ENCODE results near the gene KIAA0040. TPM values are rescaled to one million over a fixed set of nuclear protein-coding genes. Genes with fewer than 3 reads are reported as not detected.

KIAA0040 gene
- polyA plus RNA-seq (ENCODE audit: insufficient read length in 4 of 4), result 10 to 100 TPM; 13.0 to 17.8 (median 14.9) TPM

DNA sequence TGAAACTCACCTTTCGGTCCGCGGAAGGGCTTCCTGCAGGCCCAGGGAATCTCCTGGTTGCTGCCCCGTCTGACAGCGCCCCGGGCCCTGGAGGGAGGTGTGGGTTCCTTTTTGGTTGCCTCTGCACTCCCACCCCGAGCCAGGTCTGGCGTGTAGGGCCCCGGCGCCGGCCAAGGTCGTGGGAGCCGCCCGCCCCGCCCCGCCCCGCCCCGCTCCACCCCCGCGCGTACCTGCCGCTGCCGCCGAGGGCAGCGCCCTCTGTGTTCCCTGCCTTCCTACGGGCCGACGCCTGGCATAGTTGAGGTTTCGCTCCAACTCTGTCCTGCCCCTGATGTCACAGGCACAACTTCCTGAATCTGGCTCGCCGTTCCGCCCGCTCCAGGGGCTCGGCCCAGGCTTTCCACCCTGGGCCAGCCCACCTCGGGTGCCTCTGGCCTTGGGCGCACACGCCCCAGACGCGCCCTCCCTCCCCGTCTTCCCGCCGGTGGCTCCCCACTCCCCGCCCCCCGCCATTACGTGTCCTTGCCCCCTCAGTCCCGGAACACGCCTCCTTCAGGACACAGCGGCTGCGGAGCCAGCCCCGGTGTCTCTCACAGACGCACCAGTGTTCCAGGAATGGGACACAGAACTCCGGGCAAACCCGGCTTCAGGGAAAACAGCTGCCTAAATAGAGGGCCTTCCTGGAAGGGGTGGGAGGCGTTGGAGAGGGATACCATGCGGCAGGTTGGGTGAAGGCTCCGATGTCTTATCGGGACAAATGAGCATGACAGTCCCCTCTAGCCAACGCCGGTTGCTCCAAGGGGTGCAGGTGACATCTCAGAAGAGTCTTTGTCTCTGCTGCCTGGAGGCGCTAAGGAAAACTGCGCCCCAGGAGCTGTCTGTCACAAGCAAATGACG is at the start of gene KIAA0040:
Gene KIAA0040 (minus strand): TSS at position 147 of the 897 bp plus-strand sequence. CDS start 31,763 bp downstream, outside the sequence.
- DNase-seq (ENCODE audit: low read depth in 4 of 4, low spot score in 2 of 4), result no peak

DNA sequence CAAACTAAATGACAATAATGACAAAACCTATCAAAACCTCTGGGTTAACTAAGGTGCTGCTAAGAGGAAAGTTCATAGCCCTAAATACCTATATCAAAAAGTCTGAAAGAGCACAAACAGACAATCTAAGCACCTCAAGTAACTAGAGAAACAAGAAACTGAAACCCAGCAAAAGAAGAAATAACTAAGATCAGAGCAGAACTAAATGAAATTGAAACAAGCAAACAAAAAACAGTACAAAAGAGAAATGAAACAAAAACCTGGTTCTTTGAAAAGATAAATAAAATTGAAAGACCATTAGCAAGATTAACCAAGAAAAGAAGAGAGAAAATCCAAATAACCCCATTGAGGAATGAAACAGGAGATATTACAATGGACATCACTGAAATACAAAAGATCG is 44.8 kb upstream of the KIAA0040 start:
- no peak for DNase-seq (ENCODE audit: low read depth in 4 of 4, low spot score in 2 of 4)

DNA sequence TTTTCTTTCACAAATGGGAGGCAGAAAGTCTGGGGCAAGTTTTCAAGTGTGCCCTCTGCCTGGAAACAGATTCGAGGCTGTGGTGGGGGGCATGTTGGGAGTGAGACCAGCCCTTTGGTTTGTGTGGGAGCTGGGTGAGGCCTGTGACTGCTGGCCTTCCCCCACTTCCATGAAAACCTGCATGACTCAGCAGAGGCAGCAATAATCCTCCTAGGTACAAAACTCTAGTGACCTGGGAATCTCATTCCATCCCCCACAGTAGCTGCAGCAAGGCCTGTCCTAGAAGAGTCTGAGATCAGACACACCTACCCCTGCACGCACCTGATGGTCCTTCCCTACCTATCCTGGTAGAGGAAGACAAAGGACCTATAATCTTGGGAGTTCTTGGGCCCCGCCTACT is 42.1 kb upstream of the KIAA0040 start:
- no peak for DNase-seq (ENCODE audit: low read depth in 4 of 4, low spot score in 2 of 4)

DNA sequence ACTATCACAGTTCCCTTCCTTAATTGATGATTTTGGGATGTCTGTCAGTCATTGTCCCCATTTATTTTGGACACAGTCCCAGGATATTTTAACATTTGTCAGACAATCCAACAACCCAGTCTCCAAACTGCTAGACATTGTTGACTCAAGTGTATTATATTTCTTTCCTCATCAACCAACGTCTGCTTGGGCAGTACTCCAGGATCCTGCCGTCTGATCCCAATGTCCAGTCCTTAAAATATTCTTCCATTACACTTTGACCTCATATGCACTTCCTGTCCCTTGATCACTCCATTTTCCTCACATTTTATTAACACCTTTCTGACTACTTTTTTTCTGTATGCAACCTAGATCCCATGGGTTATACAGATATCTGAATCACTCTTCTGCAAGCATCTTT is 39.8 kb upstream of the KIAA0040 start:
- no peak for DNase-seq (ENCODE audit: low read depth in 4 of 4, low spot score in 2 of 4)

DNA sequence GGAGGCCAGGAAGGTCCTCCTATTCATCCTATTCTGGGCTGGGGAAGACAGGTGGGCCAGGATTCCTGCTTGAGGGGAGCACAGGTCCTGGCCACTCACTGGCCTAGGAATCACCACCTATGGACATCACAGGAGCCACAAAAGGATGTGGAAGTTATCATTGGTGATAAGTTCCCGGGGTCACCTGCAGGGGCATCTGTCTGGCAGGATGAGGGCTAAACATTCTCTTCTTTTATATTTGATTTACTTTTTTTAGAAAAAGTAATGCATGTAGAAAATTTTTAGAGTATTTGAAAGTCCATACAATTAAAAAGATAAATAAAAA is 33.2 kb upstream of the KIAA0040 start:
- DNase-seq (ENCODE audit: low read depth in 4 of 4, low spot score in 2 of 4), result no peak

DNA sequence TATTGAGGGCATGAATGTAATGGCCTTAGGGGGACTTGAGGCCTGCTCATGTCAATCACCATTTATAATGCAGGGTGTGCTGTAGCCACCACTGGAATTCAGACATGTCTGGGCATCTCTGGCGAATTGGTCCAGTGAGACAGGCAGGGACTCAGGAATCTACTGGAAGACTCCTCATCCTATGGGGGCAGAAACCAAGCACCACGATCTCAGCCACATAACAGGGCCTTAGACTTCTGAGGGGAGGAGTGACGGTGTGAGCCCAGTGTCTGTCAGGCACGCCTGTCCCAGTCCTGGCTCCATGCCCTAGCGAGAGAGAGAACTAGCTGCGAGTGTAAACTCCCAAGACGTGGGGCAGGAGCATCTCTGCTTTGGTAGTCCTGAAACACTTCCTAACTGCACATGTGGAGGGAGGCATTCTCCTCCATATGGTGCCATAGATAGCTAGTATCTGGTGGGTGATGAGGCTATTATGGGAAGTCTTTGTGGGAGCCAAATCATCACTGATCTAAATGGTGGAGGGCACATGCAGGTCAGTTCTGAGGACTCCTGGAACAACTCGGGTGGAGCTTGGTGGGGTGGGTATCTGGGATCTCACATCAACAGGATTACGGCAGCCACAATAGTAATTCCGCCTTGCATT is 29.8 kb upstream of the KIAA0040 start:
- no peak for DNase-seq (ENCODE audit: low read depth in 4 of 4, low spot score in 2 of 4)

DNA sequence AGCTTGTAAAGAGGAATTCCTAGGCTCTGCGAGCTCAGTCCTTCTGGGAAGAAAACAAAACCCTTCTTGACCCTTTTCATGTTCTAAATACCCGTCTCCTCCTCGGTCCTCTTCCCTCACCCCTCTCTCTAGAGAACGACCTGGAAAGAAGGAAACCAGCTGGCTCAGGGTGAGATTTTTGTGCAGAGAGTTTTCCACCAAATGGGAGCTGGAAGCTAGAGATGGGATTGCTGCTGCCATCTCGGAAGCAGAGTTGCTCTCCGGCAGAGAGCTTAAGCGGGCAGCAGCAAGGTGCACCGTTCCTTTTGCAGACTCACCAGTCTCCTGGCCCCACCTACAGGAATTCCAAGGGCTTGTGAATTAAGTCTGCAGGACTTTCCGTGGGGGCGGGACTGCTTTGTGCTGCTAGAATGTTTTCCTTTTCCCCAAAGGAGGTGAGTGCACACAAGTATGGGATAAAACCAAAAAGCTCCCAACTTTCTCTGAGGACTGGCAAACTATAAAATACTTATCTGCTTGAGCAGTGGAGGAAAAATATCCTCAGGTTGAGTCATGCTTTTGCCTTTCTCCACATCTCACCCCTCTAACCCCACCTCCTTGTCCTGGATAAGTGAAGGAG is 29.1 kb upstream of the KIAA0040 start:
- DNase-seq (ENCODE audit: low read depth in 4 of 4, low spot score in 2 of 4), result peak in 1 of 4 donors; percentile 36

DNA sequence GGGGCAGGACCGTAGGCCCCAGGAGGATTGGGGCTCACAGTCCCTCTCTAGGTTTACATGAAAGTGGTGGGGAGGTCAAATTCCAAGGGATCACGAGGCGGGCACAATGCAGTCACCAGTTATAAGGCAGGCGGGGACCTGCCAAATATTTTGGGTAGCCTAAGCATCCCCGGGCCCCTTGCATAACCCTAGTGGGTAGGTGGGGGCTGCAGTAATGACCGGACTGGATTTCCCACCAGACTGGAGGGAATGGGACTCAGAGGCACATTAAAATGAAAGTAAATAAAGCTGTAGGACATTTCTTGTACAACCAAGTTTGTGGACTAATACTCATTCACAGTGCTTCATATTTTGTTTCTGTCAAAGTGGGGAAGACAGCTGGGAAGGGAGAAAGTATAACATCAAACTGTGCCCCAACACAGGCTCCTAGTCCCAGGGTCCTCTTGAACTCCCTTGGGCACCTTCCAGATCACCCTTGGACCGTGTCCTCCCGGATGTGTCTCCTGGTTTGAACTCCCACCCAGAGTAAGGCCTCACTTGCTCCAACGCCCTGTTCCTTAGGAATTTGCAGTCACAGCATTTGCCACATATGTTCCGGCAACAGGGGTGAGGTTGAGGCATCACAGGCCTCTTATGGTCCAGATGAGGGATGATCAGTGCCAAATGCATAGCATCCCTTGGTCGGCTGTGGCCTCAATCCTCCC is 28.4 kb upstream of the KIAA0040 start:
- DNase-seq (ENCODE audit: low read depth in 4 of 4, low spot score in 2 of 4), result no peak

DNA sequence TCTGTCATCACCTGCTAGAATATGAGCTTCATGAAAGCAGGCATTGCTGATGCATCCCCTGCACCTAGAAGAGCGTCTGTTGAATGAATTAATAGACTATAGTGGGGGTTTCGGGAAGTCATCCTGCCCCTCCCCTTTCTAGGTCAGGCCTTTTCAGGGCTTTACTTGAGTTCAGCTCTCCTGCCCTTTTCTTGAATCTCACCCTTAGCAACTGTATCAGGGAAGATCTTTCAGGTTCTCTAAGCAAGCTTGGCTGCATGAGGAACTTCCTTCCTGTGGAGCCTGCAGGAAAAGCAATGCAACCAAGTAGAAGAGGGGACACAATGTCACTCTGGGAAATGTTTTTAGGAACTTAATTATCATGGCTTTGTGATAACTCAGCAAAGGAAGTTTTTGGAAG is 27.2 kb upstream of the KIAA0040 start:
- no peak for DNase-seq (ENCODE audit: low read depth in 4 of 4, low spot score in 2 of 4)

DNA sequence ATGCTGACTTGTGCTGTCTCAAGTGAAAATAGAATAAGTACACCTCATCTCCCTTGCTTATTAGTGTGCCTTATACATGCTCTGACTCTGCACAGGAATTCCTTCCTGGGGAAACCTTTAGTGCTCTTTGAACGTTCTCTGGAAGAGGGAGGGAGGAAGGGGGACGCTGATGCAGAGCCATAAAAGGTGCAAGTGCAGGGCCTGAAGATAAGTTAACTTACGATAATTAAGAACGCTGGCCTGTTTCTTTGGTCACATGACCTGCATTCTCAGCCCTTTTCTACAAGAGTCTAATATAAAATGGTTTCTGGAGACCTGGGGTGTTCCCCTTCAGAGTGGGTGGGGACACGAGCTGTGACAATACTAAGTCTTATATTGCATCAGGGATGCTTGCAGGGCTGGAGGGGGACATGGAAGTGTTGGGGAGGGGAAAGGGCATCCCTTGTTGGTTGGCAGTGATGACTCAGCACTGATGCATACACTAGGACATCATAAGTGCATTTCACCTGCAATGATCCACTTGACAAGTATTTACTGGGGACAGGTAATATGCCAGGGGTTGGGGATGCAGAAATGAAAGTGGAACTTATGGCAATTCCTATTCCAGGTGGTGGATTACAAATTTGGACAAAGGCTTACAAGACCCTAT is 26.3 kb upstream of the KIAA0040 start:
- no peak for DNase-seq (ENCODE audit: low read depth in 4 of 4, low spot score in 2 of 4)

DNA sequence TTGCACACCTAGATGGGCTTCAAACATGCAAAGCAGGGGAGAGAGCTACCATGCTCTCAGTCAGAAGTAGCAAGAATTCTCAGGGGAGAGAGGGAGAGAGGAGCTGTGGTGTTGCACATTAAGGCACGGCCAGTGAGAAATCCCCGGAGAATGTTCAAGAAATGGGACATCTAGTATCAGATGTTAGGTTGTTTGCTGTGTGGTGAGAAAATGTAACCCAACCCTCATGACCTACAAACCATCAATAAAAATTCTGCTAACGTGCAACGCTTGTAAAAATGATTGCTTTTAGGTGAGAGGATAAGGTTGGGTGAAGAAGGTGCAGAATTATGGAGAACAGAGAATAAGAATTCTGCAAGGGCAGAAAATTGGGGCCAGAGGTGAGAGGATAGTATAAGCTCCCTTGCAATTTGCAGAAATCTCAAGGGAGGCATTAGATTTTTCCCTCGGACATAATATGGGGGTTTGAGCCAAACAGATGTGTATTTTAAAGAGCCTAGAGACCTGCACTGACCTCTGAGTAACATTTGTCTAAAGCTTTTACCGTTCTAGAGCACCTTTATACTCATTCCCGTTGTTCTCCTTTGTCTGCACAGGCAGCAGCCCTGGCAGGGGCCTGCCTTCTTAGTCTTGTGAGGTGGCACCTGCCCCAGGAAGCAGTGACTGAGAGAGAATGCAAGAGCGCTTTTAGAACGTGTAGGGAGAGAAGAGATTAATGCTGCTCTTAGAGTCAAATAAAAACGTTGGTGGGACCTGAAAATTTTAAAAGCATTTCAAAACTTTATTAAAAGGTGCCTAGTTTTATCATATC is 25.4 kb upstream of the KIAA0040 start:
- DNase-seq (ENCODE audit: low read depth in 4 of 4, low spot score in 2 of 4), result no peak

DNA sequence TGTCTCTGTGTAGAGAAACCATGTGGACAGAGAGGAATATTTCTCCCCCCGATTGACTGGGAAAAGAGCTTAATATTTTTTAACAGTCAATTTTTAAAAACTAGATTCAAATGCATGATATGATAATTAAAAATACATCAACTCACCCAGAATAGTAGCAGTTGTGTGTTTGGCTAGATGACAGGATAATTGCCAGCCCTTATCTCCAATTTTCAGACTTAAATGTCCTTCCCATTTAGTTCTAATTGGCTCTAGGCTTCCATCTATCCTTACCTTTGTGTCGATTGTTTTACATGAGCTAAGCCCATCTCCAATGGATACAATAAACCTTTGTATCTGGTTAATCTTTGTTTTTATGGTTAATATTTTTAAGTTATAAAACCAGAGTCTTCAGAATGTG is 23.9 kb upstream of the KIAA0040 start:
- DNase-seq (ENCODE audit: low read depth in 4 of 4, low spot score in 2 of 4), result no peak

DNA sequence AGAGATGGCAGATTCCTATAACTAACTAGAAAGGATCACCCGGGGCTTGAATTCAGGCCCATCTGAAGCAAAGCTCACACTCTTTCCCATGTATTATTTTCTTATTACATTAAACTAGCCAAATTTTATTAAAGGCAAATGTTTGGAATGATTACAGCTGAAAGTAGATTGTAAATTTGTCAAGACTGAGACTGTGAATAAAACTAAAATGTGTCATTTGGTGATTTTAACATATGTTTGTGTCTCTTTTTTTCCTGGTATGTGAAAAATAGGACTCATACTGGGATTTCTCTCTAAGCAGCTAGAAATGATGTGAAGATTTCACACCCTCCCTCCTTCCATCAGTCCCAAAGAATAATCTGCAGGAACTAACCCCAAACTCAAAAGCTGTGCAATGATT is 19.1 kb upstream of the KIAA0040 start:
- no peak for DNase-seq (ENCODE audit: low read depth in 4 of 4, low spot score in 2 of 4)

DNA sequence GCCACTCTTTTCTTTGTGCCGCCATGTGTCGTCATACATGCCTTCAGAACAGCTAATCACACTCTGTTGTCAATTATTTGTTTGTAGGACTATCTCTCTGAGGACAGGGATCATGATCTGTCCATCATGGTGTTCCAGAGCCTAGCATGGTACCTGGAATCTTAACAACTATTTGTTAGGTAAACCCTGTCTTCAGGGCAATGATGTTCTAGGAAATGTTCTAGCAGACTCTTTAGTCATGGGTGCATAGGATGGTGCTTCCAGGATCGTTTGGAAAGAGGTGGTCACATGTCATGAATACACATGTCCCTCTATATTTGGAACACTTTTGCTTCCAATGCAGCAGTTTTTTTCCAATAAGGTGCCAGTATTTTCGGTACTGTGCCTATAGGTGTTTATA is 18.2 kb upstream of the KIAA0040 start:
- DNase-seq (ENCODE audit: low read depth in 4 of 4, low spot score in 2 of 4), result no peak

DNA sequence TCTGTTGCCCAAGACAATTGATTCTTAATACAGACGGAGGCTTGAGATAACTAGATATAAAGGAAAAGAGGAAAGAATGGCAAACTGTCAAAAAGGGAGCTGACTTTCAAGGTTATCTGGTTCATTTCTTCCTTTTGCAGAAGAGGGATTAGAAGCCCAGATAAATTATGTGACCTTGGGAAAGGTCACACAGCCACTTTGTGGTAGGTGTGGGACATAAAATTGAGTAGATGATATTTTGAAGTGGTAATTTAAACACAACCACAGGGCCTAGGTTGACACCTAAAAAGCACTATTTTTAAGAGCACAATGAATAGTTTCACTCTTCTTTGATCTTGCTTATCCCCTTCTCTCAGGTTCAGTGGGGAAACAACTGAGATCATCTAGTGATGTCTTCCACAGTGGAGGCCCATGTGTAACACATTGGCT is 16.9 kb upstream of the KIAA0040 start:
- no peak for DNase-seq (ENCODE audit: low read depth in 4 of 4, low spot score in 2 of 4)

DNA sequence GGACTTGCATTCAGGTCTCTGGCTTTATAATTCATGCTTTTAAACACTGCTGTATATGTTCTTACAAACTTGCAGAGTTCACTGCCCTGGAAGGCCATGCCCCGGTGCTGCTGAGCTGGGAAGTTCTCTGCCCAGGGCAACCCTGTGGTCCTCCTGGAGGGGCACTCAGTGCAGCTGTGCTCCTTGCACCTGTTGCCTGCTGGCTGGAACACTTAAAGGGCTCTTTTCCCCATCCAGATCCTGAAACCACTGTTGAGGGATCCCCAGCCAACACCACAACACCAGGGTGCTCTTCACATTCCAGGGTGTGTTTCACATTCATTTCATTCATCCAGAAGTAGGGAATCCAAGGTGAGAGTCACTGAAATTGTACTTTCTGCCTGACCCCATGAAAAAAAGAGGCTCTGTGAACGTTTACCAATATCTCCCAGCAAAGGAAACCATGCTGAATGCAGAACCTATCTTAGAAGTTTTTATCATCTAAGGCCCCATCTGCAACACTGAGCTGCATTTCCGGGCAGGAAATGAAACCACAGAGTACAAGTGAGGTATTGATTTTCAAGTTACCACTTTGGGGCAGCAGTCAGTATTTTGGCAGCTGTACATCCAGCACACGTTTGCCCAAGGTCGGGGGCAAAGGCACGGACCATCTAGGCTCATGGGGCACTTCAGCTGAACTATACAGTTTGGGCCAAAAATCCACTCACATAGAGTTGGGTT is 16.4 kb upstream of the KIAA0040 start:
- no peak for DNase-seq (ENCODE audit: low read depth in 4 of 4, low spot score in 2 of 4)

DNA sequence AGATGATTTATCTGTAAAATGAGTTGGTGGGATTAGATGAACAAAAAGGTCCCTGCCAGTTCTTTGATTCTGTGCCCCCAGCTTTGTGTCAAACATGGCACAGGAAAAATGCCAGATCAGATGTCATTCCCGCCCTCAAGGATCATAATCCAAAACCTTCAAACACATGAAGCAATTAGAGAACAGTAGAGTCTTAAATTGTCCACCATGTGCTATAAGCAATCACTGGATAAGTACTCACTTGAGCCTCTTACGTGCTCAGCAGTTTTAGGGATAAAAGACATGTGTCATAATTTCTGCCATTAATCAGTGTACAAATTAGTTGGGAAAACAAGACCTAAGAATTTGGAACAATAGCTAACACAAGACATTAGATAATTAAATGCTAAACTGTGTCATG is 15.4 kb upstream of the KIAA0040 start:
- no peak for DNase-seq (ENCODE audit: low read depth in 4 of 4, low spot score in 2 of 4)

DNA sequence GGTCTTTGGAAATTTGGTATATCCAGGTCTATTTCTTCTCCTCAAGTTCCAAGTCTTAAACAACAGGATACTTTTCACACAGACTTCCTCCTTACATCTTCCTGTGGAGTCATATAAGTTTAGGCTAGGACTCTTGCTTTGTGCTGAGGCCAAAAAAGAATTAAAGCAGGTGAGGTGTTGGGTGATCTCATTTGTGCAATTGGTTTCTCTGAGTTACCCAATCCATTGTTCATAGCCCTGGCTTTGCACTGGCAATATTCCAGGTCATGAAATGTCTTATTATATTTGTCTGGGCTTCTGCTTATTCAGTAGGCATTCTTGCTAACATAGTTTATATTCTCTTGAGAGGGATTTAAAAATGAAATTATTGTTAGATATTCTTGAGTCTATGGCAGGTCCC is 14.1 kb upstream of the KIAA0040 start:
- no peak for DNase-seq (ENCODE audit: low read depth in 4 of 4, low spot score in 2 of 4)

DNA sequence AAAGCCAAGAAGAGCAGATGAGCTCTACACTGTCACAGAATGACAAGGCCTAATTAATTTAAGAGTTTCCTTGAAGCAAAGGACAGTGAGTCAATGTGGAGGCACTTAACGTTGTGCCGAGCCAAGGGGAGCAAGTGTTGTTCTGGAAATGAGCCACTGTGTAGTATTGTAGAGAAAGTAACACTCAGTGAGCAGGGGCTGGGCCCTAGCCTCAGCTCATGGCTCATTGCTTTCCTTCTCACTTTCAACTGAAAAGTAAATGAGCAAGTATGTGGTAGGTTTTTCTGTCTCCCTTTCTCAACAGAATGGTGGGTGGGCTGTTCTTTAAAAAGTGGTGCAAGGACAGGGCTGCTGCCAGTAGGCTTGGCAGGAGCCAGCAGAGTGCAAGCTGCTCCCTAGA is 11.8 kb upstream of the KIAA0040 start:
- no peak for DNase-seq (ENCODE audit: low read depth in 4 of 4, low spot score in 2 of 4)
